OCI-M2 (cell line): Measurements from ENCODE around the gene MYOG.

Experiments
- DNase-seq: peaks from one replicate; lab custom pipeline; 2025; ENCODE audit not compliant: unreplicated experiment; lab: John Stamatoyannopoulos, UW

Gene MYOG

DNA sequence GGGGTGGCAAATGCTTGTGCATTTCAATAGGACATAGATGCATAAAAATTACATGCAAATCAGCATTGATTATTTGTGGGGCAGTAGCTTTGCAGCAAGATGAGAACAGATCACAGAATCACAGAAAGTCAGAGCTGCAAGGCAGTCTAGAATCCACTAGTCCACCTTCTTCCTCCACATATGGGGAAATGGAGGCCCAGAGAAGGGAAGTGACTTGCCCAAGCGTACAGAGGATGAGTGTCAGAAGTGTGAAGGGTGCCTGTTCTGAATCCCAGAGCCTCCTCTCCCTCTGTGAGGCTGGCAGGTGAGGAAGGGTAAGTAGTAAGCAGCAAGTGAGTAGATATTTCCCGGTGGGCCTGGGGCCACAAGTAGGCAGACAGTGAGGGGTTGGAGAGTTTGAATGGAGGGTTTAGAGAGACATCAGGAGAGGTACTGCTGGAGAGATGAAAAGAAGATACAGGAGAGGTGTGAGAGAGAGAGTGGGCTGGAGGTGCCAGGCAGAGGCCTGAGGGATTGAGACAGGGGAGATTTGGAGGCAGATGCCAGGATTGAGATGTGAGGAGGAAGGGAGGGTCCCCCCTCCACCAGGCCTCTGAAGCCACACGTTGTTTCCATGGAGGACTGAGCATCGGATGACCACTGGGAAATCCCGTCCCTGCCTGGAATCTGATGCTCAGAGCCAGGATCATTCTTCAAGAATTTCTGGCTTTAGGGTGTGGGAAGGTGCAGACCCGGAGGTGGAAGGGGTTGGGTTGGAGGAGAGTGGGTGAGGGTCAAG, 4.8 kb upstream of the MYOG start:
- DNase-seq = no peak

DNA sequence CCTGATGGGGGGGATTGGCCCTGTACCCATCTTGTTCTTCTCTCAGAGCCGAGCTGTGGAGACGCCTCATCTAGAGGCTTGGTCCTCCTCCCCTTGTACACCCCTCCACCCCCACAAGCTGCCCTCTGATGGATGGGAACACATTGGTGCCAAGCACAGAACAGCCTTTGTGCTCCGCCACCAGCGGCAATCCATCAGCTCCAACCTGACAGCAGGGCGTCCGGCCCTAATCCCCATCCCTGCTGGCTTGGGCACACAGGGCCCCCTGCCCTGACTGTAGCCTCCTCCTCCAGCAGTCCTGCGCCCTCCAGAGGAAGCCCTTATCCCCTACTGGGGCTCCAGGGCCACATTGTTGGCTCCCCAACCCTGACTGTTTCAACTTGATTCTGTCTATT, 3.8 kb upstream of the MYOG start:
- DNase-seq = no peak

DNA sequence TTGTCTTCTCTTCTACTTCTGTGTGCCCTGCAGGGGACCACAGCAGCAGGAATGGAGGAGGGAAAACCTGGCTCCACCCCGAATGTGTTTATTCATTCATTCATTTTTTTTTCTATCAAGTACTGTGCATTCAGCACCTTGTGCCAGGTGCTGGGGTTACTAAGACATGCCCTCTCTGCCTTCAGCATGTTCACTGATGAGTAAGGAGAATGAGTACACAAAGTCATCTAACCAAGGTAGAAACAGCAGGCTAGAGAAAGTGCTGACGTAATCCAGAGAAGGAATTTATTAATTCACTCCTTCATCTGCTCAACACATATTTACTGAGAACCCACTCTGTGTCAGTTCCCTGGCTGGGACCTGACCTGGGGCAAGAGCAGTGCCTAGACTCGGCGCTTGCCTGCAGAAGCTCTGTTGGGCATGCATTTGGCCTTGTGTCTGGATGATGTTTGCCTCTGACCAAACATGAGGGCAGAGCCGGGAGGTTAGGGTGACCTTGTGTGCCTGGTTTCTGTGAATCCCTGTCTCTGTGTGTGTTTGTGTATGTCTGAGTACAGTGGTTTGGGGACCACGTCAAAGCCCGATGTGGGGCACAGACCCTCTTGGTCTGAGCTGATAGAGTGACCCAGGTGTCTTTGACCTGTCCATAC, 3.3 kb upstream of the MYOG start:
- no peak for DNase-seq

DNA sequence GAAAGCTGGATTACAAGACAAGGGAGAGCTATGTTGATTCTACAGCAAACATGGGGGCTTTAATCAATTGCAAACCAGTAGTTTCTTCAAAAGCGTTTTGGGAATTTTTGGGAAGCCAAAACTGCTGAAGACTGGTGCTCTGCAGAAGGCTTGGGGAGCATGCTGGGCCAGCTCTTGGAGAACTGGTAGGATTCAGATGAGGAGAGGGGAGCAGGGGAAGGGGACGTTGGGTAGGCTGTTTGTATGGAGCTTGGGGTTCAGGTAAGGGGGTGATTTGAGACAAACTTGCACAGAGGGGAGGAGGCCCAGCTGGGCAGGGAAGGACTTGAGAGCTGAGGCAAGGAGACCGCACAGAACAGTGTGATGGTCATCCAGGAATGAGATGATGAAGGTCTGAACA, 2.6 kb upstream of the MYOG start:
- DNase-seq = no peak

DNA sequence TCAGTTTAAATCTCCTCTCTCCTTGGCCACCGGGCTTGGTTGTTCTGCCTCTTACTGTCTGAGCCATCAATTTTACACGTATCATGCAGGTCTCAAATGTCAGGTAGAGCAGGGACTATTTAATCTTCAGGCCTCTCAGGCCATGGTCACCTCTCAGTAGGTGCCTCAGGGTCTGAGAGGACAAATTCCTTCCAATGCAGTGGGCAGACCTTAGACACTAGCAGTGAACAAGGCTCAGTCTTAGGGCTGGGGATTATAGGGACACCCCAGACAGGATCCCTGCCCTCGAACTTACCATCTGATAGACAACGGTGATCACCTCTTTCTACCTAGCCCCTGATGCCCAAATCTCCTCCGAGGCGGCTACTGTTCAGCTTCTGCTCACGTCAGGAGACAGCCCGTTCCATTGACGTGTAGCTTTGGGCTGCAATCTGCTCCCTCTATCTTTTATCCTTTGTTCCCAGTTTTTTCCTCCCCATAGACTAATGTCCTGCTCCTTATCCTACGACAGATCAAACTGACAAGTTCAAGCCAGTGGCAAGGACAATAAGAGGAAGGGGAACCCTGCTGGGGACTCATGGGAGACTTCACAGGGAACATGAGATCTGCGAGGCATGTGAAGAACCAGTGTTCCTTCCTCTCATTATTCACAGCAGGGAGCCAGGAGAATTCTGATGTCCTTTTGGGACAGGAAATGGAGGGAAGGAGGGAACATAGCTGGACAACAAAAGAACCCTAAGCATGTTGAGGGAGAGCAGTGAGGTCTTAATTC, 1.4 kb upstream of the MYOG start:
- no peak for DNase-seq

DNA sequence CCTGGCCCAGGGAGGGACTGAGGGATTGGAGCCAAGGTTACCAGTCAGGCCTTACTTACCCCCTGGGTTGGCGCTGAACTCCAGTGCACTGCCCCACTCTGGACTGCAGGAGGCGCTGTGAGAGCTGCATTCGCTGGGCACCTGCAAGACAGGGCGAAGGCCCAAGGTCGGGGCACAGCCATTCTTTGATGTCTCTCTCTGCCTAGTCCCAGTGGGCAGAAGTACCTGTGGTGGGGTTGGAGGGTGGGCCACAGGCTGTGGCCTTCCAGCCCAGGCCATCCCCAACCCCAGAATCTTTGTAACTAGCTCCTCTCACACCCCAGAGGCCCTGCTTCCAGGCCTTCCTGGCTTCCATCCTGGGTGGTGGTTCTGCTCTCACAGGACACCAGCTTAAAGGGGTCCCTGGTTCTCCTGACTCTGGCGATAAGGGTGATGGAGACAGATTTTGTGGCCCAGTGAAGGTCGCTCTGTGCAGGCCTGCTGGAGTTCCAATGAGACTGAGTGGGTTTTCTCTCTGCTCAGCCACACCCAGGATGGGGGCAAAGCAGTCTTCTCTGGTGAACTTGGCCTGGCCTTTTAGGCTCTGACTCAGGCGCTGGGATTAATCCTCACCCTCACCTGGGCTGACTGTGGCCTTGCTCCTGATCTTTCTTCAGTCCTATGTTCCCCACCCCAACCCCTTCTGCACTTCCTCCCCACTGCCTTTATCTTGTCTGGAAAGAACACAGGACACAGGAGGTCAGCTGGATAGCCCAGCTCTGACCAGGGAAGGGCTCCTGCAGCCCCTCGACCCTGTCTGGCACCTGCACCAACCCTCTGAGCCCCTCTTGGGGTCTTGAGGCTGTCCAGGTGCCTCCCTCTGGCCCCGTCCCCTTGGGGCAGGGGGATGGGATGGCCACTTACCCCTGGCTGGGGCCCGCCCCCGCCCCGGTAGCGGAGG, 954 bp downstream of the MYOG start:
- DNase-seq = no peak

DNA sequence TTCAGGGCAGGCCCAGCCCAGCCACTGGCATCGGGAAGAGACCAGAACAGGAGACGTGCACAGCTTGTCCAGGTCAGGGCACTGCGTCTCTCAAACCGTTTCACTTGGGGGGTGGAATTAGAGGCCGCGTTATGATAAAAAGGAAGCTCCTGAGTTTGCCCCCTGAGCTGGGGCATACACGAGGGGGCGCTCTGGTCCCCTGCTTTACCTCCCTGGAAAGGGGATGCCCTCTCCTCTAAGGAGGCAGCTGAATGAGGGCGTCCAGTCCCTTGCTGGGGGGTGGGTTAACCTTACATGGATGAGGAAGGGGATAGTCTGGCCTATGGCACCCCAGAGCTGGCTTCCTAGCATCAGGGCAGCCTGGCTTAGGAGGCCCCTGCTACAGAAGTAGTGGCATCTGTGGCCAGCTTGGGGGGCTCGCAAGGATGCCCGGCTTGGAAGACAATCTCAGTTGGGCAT, 2.3 kb downstream of the MYOG start:
- DNase-seq = no peak

DNA sequence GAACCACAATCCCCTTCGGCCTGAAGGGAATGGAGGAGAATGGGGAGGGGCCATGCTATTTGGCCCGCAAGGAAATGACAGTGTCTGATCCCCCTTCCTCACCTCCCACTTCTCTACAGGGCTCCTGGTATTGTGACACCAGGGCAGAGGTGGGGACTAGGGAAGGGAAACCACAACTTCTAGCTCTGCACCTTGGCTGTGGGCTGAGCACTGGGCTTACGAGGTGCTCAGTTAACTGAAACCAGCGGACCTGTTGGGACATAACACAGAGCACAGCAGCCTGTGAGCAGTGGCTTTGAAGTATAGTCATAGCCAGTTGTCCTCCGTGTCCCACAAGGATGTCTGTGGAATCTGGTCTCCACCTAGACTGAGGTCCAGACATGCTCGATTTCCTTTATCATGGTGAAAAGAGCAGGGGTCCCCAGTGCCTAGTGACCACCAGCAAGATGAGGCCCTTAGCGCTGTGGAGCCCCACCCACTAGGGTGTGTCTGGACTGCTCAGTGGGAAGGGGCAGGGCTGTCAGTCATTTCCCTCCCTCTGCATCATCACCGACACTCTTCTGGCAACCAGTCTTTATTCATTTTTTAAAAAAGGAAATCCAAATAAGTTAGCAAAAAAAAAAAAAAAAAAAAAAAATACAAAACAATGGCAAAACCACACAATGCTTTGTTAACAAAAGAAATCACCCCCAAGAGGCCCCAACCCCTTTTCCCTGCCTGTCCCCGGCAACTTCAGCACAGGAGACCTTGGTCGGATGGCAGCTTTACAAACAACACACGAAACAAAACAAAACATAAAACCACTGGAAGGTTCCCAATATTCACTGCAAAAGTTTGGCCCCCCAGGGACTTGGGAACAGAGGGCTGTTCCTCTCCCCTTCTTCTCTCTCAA, 3.0 kb downstream of the MYOG start:
- DNase-seq = no peak

DNA sequence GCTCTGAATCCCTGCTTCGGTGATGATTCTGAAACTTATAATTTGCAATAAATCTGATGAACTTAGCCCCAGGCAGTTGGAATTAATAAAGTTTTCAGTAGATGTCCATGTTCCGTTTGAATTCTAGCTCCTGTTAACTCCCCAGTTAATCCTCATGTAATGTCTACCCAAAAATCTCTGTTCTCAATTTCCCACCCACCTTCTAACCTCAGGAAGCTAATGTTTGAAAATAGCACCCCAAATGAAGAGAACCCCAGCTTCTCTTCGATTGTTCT, 3.6 kb downstream of the MYOG start:
- DNase-seq = no peak

DNA sequence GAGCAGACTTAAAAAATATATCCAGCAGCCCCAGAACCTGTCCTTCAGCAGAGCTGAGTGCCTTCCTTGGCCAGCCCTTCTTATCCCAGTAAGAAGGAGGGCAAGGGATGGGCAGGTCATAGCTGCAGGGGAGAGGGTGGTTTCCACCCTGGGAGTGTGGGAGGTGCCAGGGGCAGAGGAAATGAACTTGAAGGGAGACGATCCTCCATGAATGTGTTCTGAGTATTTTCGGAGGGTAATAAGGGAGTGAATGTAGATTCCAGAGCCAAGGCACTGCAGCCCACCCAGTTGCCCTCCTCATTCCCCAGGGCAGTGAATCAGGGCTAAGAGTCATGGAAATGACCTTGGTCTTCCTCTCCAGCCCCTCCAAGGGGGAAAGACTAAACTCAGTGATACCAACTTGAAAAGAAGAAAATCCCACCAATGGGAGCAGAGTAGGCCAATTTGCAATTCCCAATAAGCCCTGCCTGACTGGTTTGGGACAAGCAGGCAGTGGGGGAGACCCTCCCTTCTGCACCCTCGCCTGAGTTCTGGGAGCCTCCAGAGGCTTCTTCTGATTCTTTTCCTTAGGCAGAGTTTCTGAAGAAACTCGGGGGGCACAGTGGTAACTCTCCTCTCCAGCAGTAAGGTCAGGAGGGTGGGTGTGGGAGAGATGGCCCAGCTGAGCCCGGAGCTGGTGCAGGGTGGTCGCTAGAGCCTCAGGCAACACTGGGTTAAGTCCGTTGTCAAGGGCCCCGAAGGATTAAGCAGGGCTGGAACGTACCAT, 4.2 kb downstream of the MYOG start:
- no peak for DNase-seq

DNA sequence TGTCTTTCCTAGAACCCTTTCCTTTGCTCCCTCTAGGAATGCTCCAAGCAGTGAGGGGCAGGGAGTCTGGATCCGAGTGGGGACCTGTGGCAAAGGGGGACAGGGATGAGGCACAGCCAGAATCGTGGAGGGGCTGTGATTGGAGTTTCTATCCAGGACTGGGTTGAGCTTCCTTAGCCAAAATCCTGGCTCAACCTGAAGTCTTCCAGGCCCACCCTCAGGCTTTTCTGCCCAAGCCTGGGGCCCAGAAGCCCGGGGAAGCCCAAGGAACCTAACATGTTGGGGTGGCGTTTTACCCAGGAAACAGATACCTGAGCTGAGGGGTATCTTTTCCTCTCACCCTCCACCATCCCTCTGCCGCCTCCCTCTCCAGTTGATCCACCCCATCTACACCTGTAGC, 5.4 kb downstream of the MYOG start:
- DNase-seq = no peak

DNA sequence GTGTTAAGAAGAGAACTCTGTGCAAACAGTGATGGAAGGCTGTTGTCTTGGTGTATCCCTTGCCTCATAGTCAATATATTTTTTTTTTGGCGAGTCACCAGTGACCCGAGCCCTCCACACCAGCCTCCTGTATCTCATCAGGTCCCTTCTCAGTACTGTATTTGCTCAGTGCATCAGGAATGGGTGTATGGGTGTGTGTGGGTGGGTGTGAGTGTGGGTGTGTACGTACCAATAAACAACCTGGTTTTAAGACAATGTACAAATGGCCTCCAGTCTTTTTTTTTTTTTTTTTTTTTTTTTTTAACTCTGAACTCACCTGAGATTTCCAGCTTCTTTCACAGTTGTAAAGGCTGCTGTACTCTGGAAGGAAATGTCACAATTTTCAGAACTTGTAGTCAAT, 7.3 kb downstream of the MYOG start:
- DNase-seq = no peak

DNA sequence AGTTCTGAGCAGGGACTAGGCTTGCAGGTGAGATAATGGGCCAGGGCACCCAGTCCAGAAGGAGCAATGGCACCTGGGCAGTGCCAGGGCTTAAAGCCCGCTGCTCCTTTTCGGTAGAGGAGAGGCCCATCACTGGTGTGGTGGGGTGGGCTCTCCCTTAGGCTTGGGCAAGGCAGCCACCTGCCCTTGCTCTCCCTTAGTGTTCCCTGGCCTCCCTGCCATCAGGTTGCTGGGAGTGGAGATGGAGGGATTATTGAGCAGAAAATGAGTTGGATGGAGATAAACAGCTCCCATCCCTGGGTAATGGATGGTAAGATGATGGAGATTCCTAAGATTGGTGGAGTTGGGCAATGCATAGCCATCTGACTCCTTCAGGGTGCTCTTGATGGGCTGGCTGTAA, 7.9 kb downstream of the MYOG start:
- DNase-seq = no peak

DNA sequence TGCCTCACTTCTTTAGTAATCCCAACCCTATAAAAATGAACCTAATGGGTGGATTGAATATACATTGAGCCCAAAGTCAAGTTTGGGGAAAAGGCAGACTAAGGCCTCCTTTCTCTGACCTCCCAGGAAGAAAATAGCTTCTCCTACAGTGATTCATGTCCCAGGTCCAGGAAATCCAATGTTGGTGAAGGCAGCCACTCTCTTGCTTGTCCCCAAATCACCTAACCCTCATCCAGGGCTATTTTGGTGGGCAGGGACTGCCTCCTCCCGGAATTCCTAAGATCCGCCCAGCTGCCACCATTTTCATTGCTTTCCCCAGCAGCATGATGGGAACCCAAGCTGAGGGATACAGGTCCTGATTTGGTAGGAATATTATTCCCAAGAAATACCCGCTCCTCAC, 8.4 kb downstream of the MYOG start:
- no peak for DNase-seq

DNA sequence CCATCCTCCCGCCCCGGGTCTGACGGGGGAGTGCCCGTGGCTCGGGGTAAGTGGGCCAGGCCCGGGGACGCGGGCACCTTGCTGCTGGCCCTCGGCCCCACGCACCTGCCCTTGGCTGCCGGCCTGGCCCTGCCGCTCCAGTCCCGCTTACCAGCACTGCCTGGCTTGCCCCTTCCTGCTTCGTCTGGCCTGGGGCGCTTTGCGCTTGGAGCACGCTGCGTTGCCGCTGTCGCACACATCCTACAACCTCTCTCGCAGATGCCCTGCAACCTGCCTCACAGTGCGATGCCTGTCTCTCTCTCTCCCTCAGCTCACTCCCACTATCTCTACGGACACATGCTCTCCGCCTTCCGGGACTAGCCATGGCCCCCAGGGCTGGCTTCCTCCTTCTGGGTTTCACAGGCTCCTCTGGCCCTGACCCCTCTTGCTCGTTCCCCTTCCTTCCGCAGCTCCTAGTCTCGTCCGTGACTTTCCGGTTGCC, 9.7 kb downstream of the MYOG start:
- DNase-seq = no peak

DNA sequence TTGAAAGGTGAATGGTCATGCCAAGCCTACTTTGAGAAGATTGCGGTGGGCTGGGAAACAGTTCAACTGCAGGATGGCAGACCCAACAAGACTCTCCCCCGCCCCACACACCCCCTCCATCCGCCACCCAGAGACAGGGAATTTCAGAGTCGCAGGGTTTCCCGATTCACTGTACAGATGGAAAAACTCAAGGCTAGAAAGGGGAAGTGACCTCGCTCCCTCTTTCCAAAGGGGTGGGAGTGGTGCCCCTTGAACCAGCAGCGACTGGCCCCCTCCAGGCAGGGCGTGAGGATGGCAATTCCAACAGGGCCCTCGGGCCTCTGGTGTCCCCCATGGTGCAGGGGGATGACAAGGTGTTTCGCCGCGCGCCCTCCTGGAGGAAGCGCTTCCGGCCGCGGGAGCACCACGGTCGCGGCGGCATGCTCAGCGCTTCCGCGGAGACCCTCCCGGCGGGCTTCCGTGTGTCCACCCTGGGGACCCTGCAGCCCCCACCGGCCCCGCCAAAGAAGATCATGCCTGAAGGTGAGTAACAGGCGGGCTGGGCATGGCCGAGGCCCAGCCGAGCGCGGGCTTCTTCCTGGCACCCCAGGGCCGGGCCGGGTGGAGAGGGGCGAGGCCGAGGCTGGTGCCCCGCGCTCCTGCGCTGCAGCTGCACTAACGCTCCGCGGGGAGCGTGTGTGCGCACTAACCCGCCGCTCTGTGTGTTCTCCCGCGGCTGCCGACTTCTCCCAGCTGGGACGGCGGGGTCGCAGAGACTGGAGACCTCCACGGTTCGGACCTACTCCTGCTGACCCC, 10.4 kb downstream of the MYOG start:
- DNase-seq = no peak

DNA sequence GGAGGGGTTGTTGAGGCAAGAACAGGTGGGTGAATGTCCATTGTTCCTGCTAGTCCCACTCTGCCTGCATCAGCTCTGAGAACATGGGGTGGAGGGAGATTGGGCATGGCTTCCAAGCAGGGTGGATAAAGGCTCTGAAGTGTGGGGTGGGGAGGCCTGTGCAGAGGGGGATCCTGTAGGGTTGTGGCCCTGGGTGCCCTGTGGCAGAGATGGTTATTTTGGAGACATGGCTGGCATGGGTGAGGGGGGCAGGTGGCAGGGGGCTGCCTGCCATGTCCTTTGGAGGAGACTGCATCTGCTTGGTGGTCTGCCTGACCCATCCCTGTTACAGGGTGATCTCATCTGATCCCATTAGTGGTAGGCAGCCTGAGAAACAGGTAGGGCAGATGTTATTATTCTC, 11.2 kb downstream of the MYOG start:
- DNase-seq = no peak

DNA sequence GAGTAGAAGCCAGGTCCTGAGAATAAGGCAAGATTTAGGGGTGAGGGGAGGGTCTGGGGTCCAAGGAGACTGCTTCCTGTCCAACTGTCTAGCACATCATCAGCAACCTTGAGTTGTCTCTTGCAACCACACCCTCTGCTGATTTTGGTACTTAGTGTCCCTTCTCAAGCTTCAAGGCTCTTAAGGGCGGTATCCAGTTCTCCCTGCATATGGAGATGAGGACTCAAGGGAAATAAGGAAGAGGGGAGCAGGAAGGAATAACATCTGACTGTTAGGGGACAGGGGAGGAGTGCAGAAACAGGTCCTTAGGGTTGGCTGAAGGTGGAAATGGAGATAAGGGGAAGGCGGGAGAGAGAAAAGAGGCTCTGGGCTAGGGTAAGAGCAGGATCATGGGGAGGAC, 12.3 kb downstream of the MYOG start:
- no peak for DNase-seq

DNA sequence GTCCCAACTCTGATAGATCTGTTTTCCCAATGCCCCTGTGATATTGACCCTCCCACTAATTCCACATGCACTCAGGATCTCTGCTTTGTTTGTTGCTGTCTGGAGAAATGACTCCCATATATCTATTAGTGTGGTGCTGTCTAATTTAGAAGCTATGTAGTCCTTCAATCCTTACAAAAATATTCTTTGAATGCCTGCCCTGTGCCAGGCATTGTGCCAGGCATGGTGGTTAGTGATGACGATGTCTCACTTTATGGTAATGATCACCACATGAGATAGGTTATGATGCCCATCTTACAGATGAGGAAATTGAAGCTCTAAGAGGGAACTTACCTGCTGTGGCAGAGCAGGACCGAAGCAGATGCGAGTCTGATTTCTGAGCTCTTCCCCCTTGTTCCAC, 12.9 kb downstream of the MYOG start:
- no peak for DNase-seq
